Parathyroid adenoma (tissue), 2 donors: Measurements from ENCODE around the gene HMGCLL1.

Source experiments
- H2AFZ ChIP-seq: fragments of 300-600 bp; sonication (generic); one replicate; pipeline ENCODE4 v1.7.0; 2017; ENCODE audit warnings: antibody characterized with exemption, mild to moderate bottlenecking
- H3K27ac ChIP-seq: fragments of 300-600 bp; sonication (generic); one replicate; pipeline ENCODE4 v1.7.0; 2017
- H3K27me3 ChIP-seq: fragments of 300-600 bp; sonication (generic); one replicate; pipeline ENCODE4 v1.7.0; 2017; ENCODE audit warnings: low read length; ENCODE audit not compliant: control insufficient read depth, insufficient read depth
- H3K36me3 ChIP-seq: fragments of 300-600 bp; sonication (generic); one replicate; pipeline ENCODE4 v1.7.0; 2017; ENCODE audit warnings: low read length; ENCODE audit not compliant: control insufficient read depth, insufficient read depth
- H3K4me1 ChIP-seq: fragments of 300-600 bp; sonication (generic); one replicate; pipeline ENCODE4 v1.7.0; 2017; ENCODE audit warnings: control low read depth
- H3K4me2 ChIP-seq: fragments of 300-600 bp; sonication (generic); one replicate; pipeline ENCODE4 v1.7.0; 2017; ENCODE audit warnings: low read length
- H3K4me3 ChIP-seq: fragments of 300-600 bp; sonication (generic); one replicate; pipeline ENCODE4 v1.7.0; 2017; ENCODE audit warnings: low read depth, low read length
- H3K79me2 ChIP-seq: fragments of 300-600 bp; sonication (generic); one replicate; pipeline ENCODE4 v1.7.0; 2017; ENCODE audit warnings: control low read depth
- H3K9ac ChIP-seq: fragments of 300-600 bp; sonication (generic); one replicate; pipeline ENCODE4 v1.7.0; 2017; ENCODE audit warnings: mild to moderate bottlenecking
- H3K9me3 ChIP-seq: fragments of 300-600 bp; sonication (generic); one replicate; pipeline ENCODE4 v1.7.0; 2017; ENCODE audit warnings: low read length; ENCODE audit not compliant: control insufficient read depth
- CTCF ChIP-seq: fragments of 300-600 bp; sonication (generic); IDR thresholded peaks from one replicate; pipeline ENCODE4 v1.7.0; 2017; ENCODE audit warnings: antibody characterized with exemption, mild to moderate bottlenecking
- donor health status: primary hyperparathyroidism.

HMGCLL1 gene

GRCh38 chr6:55569638-55570037 is 9.4 kb downstream of the HMGCLL1 start:
- TF ChIP-seq CTCF, result no peak

GRCh38 chr6:55568808-55569439 is 10.1 kb downstream of the HMGCLL1 start:
- Histone ChIP-seq H3K4me1 (no peaks in the 10 kb centered on the region), H3K27me3 (no peaks in the 10 kb centered on the region), H3K4me2 (no peak overlapping the region), H3K79me2 (no peaks in the 10 kb centered on the region), H2AFZ (no peak overlapping the region), H3K36me3 (no peaks in the 10 kb centered on the region), H3K4me3 (no peak overlapping the region), H3K27ac (no peak overlapping the region), H3K9ac (no peak overlapping the region), H3K9me3 (no peaks in the 10 kb centered on the region)
- no peak for TF ChIP-seq CTCF

More at GRCh38 chr6:55569638-55570037, 9.4 kb downstream of the HMGCLL1 start:
- Histone ChIP-seq H3K36me3 (no peaks in the 10 kb centered on the region), H3K4me3 (no peak overlapping the region), H3K27ac (no peak overlapping the region), H3K4me1 (no peaks in the 10 kb centered on the region), H3K9me3 (no peaks in the 10 kb centered on the region), H3K4me2 (no peak overlapping the region), H3K27me3 (no peaks in the 10 kb centered on the region), H2AFZ (no peak overlapping the region), H3K9ac (no peak overlapping the region), H3K79me2 (no peaks in the 10 kb centered on the region)

GRCh38 chr6:55567558-55567957 is 11.4 kb downstream of the HMGCLL1 start:
- Histone ChIP-seq H3K36me3 (no peaks in the 10 kb centered on the region), H3K27ac (no peak overlapping the region), H3K4me3 (no peak overlapping the region), H3K4me2 (no peak overlapping the region), H3K9me3 (no peaks in the 10 kb centered on the region), H3K27me3 (no peaks in the 10 kb centered on the region), H3K4me1 (no peaks in the 10 kb centered on the region), H3K79me2 (no peaks in the 10 kb centered on the region), H2AFZ (no peak overlapping the region), H3K9ac (no peak overlapping the region)
- TF ChIP-seq CTCF, result no peak

GRCh38 chr6:55566036-55566710 is 12.8 kb downstream of the HMGCLL1 start:
- Histone ChIP-seq H3K4me1 (no peaks in the 10 kb centered on the region), H3K9me3 (no peaks in the 10 kb centered on the region), H3K9ac (no peak overlapping the region), H3K79me2 (no peaks in the 10 kb centered on the region), H3K27ac (no peak overlapping the region), H3K4me2 (no peak overlapping the region), H3K27me3 (no peaks in the 10 kb centered on the region), H2AFZ (no peak overlapping the region), H3K4me3 (no peak overlapping the region), H3K36me3 (no peaks in the 10 kb centered on the region)
- no peak for TF ChIP-seq CTCF

- no peak overlapping the region for H3K27ac ChIP-seq
- TF ChIP-seq CTCF, result no peak
- H3K79me2 ChIP-seq, result no peaks in the 10 kb centered on the region
- no peak overlapping the region for H2AFZ ChIP-seq
- H3K36me3 ChIP-seq, result no peaks in the 10 kb centered on the region
- no peaks in the 10 kb centered on the region for H3K27me3 ChIP-seq
- H3K4me2 ChIP-seq, result no peak overlapping the region
- no peaks in the 10 kb centered on the region for H3K4me1 ChIP-seq
- H3K9ac ChIP-seq, result no peak overlapping the region
- H3K4me3 ChIP-seq, result no peak overlapping the region
- H3K9me3 ChIP-seq, result no peaks in the 10 kb centered on the region
Measured at GRCh38 chr6:55562318-55562717, 16.7 kb downstream of the HMGCLL1 start.
